ENCODE measurements around the gene SYTL3.
"Not testable (repeated sequence)": the region's sequence is repeated elsewhere in the genome, so short reads cannot be mapped to it uniquely, and the experiment has no call there.

The SYTL3 gene

DNA sequence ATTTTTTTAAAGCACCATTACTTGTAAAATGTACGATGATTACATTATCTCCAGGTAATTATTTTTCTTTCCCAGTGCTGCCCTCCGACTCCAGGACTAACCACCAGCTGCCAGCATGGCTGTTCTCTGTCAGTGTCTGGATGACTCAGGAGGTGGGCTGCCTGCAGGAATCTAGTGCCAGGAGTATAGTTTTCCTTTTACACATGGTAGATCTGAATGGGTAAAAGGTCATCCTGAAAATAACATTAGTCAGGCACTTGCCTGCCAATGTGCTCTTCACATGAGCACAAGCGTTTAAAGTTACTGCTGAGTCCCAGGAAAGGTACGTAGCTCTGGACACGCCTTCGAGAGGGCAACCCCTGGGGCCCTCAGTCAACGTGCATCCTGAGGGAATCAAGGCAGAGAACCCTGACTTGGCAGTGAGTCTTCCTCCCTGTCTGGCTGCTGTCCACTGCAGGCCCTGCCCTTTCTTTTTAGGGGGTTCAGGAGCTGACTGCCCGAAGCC lies 7.7 kb upstream of the SYTL3 start:
- no peak for DNase-seq (ENCODE audit: low read depth)

DNA sequence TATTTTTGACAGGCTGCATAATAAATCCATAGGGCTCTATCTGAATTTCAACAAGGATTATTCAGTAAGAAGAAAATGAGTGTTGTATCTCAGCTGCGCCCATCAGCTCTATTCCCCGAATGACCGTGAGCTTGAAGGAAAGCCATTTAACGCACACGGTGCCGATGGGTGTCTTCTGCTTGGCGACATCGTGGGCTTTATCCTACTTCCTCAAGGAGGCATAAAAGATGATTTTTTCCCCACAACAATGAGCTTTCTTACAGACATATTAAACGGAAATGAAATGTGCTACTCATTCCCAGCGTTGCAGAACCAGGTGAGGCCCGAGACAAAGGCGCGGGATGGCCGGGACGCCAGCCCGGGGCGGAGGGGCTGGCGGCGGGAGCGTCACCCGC lies 6.0 kb upstream of the SYTL3 start:
- no peak for DNase-seq (ENCODE audit: low read depth)

DNA sequence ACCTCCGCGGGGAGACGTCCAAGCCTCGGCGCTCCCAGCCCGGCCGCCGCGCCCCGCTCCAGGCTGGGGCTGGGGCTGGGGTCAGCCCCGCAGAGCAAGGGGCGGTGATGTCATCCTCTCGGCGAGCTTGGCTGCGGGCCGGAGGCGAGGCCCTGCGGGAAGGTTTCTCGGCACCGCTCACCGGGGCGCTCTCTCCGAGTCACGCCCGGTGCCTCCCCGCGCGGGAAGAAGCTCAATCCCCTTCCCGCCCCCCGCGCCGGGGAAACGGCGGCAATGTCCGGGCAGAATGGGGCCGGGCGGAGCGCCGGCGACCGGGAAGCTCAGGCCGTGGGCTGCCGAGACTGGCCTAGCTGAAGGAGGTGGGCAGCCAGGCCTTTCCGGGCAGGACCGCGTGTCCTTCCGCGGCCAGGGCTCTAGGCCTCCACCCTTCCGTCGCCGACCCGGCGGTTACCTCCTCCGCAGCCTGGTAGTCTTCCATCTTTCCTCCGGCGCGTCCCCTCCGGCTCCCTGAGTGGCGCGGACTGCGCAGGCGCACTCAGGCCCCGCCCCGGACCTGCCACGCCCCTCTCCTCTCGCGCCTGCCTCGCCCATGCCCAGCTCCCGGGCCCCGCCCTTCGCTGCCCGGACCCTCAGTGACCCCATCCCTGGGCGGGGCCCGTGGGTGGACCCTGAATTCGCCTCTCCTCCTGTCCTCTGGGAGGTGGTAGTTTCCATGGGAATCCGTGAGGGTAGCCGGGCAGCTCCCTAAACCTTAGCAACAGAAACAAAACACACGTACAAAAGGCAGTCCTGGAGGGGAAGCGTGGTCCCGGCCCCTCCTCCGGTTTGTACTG lies 5.4 kb upstream of the SYTL3 start, which contains the start of gene DYNLT1:
TSS of gene DYNLT1 (minus strand) at position 513 of the 833 bp plus-strand sequence. CDS start at position 478, 35 bp downstream.
- DNase-seq (ENCODE audit: low read depth), result peak; percentile 87

DNA sequence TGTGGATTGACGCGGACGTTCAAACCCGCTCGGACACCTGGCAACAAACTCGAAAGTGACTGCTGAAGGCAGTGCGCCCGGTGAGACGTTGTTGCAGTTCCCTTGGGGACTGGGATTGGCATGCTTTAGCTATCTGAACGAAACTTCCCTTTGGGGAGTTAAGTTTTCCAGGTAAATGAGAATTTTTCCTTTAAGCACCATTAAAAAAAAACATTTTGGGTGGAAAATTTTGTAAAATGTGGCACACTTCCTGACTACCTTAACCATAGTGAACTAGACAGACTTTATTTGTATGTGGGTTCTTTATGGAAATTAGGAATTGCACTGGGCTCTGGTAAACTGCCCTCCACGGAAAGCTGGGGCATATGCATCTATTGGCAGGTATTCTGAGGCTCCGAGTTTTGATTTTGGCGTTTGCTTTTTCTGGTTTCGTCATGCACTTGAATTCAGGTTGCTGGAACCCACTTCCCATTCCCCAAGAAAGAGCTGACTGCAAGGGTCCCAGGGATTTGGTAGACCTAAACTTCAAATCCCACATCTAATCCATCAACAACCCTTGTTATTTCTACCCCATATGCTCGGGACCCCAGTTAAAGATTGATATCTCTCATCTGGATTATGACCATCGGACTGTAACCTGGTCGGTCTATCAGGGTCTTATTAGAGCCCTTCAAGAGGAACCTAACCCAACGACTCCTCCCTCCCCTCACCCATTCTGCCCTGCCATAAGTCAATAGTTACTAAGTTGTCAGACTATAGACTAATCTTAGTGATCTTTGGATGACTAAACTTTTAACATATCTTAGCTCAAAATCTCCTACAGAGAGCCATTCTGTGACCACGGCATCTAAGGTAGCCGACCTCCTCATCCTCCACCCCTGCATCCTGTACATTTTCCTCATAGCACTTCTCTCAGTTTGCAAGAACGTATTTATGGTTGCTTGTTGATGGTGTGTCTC lies 4.5 kb upstream of the SYTL3 start:
- no peak for DNase-seq (ENCODE audit: low read depth)

DNA sequence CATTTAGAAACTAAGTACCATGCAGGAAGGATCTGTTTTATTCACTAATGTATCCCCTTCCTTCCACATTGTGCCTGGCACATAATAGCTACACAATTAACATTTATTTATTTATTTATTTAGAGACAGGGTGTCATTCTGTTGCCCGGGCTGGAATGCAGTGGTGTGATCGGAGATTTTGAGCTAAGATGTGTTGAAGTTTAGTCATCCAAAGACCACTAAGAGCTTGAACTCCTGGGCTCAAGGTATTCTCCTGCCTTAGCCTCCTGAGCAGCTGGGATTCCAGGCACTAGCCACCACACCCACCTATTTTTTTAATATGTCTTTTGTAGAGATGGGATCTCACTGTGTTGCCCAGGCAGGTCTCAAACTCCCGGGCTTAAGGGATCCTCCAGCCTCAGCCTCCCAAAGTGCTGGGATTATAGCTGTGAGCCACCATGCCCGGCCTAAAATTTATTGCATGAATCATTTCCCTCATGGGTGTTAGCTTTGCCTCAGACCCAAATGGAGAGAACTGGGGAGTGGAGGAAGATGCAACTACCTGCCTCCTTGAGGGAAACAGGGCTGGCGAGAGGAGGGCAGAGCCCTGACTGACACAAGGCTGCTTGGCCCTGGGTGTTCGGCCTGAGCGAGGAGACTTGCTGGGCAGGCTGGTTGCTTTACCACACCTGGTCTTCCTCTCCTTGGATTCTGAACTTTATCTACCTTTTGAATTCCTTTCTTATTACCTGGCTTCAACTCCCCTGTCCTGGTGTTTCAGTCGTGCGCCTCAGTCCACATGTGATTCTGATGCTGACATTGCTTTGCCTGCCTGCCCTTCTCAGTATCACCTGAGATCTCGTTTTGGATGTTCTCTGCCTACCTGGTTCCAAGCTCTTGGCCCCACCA lies 3.6 kb upstream of the SYTL3 start:
- DNase-seq (ENCODE audit: low read depth), result no peak

DNA sequence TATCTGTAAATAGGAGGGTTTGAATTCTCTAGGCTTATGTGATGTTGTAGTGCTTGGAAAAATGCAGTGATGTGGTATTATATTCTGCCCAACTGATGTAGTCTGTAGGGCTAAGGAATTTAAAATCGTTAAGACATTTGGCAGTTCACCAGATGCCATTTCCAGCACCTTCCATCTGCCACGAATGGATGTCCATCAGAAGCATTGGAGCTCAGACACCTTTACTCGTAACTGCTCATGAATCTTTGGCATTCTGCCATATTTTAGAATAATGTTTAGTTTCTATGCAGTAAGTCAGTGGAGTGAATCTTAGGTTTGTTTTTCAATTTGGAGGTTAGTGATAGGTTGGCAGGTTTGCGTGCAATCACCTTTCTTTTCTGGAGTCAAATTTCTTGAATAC lies 2.4 kb upstream of the SYTL3 start:
- no peak for DNase-seq (ENCODE audit: low read depth)

DNA sequence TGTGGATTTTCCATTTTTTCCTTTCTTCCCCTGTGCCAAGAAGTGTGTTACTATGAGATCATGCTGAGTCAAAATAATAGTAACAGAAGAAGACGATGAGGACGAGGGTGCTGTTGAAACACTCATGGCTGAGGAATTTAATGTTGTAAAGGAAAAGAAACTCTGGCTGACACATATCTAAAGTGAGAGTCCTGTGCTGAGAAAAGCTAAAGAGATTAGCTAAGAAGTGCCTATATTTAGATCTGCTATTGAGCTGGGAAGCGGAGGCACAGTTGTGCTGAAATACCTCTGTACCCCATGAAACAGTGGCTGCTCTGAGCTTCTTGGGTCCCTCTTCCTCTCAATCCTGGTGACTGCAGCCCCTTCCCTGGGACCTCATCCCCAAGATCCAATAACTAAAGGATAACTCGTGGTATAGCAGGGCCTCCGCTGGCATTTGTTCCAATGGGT lies 1.1 kb upstream of the SYTL3 start:
- no peak for DNase-seq (ENCODE audit: low read depth)

DNA sequence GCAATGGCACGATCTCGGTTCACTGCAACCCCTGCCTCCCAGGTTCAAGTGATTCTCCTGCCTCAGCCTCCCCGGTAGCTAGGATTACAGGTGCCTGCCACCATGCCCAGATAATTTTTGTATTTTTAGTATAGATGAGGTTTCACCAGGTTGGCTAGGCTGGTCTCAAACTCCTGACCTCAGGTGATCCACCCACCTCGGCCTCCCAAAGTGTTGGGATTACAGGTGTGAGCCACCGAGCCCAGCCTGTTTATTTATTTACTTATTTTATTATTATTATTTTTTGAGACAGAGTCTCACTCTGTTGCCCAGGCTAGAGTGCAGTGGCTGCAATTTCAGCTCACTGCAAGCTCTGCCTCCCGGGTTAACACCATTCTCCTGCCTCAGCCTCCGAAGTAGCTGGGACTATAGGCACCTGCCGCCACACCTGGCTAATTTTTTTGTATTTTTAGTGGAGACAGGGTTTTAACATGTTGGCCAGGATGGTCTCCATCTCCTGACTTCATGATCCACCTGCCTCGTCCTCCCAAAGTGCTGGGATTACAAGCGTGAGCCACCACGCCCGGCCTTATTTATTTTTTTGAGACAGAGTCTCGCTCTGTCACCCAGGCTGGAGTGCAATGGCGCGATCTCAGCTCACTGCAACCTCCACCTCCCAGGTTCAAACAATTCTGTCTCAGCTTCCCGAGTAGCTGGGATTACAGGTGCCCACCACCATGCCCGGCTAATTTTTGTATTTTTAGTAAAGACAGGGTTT lies 2.3 kb downstream of the SYTL3 start:
- not testable (repeated sequence) for DNase-seq (ENCODE audit: low read depth)

DNA sequence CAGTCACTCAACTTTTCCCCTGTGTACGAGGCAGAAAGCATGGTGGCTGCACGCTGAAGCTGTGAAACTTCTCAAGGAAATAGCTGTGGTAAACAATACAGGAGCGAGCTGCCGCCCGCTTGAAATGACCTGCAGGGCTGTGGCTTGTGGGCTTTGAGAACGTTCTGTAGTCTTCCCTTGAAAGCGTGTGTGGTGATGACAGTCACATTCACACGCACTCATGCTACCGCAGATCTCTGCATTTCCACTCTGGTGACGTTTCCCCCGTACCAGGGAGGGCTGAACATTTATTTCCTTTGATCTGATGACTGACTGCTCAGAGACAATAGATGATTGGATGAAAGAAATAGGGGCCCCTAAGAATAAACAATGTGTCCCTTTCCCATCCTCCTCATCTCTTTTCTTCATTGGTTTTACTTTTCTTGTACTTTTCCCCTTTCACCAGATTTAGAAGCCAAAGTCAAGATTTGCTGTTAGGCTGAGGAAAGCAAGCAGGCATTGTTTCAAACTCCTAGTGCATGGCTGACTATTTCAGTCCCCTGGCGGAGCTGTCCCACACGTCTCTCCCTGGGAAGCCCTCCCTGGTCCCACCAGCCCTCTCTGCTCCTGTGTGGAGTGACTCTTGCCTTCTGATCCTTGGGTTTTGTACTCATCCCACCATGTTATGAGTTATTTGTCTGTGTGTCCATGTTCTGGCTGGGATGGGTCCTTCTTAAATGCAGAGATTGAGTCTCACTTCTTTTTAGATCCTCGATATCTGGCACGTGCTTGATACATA lies 3.9 kb downstream of the SYTL3 start:
- DNase-seq (ENCODE audit: low read depth), result peak; percentile 79

DNA sequence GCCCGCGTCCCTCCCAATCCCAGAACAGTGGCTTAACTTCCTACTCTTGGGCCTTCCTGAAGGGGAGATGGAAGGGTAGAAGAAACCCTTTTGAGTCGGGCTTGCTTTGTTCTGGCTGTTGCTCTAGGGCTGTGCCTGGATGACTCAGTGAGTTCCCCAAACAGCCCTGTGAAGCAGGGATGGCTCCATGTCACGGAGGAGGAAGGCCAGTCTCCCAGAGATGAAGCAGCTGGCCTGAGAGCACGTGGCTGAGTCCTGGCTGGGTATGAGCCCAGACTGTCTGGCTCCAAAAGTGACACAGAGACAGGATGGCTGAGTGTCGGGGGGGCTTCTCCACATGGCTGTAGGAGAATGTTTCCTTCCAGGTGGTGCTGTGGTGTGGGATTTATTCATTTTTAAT lies 4.6 kb downstream of the SYTL3 start:
- DNase-seq (ENCODE audit: low read depth), result no peak

DNA sequence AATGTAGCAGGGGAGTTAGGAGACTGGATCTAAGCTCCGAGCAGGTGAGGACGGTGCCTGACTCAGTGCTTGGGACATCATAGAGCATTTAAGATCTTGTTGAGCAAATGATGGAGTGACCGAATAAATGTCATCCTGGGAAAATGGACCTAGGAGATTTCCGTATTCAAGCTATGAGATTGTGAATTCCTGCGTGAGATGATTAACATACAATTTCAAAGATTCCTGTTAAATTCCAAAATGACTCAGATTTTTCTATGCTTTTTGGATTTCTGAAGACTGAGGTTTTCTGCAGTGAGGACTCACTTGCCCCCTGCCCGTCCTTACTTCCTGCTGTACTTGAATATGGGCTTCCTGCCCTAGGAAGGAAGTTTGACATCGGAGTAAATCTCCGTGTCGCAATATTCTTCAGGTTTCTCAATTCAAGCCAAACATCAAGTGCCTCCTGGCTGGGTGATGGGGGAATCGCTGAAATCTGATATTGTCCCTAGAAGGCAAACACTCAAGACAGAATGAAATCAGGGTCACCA lies 5.2 kb downstream of the SYTL3 start:
- no peak for DNase-seq (ENCODE audit: low read depth)

DNA sequence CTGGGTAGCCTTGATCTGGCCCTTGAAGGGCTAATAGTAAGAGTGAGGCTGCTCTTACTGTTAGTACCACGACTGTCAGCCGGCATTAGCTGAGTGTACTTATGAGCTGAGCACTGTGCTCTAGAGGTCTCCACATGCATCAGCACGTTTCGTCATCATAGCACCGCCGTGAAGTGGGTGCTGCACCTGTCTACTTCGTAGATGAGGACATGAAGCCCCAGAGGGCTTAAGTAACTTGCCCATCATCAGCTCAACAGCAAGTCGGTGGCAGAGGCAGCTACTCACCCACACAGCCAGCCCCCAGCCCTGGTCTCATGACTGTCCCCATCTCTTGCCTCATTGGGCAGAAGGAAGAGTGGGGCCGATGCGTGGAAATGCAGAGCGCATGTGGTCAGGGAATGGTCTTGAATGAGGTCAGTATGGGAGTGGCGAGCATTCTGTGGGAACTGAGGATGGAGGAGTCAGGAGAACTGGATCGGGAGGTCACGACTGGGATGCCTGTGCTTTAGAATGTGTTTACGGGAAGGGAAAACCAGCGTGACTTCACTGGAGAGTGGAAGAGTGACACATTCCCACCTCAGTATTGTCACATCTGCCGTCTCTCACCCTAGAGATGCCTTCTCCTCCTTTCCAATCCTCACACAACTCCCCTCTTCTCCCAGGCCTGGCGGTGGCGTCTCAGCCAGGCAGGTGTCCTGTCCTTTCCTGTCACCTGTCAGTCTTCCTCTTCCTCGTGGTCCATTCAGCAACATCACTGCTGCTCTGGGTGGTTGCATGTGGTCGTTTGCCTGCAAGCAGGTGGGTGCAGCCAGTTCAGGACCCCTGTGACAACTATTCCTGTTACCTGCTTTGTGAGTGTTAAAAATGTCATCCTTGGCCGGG lies 6.0 kb downstream of the SYTL3 start:
- no peak for DNase-seq (ENCODE audit: low read depth)

DNA sequence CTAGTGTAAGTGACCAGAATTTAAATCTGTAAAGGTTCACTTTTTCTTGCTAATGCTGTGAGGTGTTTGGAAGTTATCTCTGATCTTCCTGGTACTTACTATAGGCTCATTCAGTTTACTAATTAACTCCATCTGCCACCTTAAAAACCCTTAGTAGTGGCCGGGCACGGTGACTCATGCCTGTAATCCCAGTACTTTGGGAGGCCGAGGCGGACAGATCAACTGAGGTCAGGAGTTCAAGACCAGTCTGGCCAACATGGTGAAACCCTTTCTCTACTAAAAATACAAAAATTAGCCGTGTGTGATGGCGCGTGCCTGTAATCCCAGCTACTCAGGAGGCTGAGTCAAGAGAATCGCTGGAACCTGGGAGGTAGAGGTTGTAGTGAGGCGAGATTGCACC lies 7.1 kb downstream of the SYTL3 start:
- not testable (repeated sequence) for DNase-seq (ENCODE audit: low read depth)

DNA sequence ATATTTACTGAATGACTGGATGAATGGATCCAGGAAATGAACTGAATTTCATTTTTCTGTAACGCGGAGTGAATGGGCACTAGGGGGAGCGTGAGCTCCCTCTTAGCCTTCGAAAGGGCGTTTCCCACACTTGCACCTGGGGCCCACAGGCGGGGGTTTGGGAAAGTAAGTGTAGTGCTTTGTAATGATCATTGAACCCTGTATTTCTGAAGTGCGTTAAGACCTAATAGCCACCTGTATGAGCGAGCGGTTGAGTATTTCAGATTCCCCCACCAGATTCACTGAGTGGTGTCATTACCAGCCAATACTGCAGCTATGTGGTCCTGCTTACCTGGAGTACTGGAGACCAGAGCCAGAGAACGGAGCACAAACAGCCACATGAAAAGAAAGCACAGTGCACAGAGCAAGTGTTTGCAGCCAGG lies 10.5 kb downstream of the SYTL3 start:
- no peak for DNase-seq (ENCODE audit: low read depth)

DNA sequence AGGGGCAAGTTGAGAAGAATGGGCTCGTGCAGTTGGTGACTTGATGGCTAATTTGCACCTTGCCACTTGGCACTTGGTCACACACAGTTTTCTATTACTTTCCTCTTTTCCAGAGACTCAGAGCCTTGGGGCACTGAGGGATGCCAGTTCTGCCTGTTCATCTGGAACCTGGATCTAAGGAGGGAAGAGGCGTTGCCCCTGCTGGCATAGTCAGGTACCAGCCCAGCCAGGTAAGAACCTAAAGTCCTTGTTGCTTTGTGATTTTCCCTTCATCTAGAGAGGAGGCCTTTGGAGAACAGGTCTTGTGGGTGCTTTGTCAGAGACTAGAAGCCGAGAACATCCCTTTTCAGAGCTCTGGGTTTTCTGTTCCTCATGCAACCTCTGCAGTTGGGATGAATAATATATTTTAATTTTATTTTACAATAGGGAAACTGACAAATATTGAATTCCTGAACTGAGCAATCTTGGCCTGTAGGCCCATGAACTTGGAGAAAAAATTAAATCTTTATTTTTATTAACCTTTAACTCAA lies 11.4 kb downstream of the SYTL3 start:
- no peak for DNase-seq (ENCODE audit: low read depth)

DNA sequence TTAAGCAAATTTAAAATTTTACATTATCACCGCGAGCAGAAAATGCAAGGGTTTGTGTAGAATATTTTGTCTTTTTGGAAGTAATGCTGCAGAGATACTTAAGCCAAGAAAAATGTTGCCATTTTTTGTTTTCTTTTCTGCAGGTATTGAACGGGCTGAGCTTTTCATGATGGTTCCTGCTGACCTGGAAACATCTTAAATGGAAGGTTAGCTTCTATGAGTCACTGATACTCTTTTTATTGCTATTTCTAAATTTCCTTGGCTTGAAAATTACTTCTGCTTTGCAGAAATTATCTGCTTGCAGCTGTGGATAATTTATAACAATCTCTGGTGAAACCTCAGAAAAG lies 12.7 kb downstream of the SYTL3 start:
- DNase-seq (ENCODE audit: low read depth), result no peak

DNA sequence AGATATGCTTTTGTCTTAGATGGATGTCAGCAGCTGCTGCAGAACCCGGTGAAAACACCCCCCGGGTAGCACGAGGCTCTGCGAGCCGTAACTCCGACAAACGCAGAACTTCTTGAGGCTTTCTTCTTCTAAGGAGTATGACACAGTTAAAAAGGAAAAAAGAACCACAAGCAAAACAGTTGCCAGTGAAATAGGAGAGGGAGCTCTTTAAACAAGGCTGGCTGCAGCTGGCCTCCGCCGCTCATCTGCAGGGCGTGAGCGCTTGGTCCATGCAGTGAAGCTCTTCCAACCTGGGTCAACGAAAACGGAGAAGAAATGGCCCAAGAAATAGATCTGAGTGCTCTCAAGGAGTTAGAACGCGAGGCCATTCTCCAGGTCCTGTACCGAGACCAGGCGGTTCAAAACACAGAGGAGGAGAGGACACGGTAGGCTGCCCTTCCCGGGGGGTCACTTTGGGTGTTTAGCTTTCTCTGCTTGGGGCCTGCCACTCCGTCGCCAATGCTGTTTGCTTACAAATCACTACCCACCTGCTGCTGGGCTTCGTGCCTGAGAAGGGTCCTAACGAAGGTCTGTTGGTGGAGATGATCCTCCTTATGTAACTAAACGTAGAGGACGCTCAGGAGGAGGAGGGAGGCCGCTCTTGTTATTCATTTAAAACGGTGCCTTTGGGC lies 13.2 kb downstream of the SYTL3 start:
- no peak for DNase-seq (ENCODE audit: low read depth)

DNA sequence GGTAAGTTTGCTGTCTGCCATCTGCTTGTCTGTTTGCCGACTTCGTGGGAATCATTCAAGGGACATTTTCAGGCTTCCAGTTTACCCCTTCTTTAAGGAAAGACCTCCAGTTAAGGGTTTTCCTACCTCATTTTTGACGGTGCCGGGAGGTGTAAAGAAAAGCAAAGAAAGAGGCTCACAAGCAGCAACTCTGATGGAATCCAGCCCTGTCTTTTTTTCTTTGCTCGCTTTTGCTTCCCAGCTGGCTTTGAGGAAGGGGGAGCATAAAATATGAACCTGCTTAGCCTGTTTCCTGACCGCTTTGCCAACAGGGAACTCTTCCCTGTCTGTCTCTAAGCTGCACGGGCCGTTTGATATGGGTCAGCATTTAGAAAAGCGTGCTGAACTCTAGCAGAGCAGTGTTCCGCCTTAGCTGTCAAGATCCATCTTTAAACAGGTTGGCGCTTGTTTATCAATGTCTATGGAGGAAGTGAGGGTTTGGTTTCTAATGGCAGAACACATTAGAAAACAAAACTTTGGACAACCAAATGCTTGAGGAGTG lies 13.8 kb downstream of the SYTL3 start:
- no peak for DNase-seq (ENCODE audit: low read depth)

All from stimulated activated CD8-positive, alpha-beta memory T cell treated with anti-CD3 and anti-CD28 coated beads, Interleukin-4, amount 100 ng/mL, for 24 hours (primary cell).